AG04450 (cell line): Measurements from ENCODE around the gene LAMB3. TPM values are rescaled to one million over a fixed set of nuclear protein-coding genes. Genes with fewer than 3 reads are reported as not detected.
A peak's percentile ranks its signal among the peaks of the same experiment; 100 is the strongest.

Source experiments
- CTCF ChIA-PET: fragments of 300-600, 350-600 bp; formaldehyde crosslinking; extraction: SDS; loops from one replicate; lab custom pipeline; 2022; ENCODE audit warnings: antibody characterized with exemption, inconsistent platforms; lab: Charles Lee
- POLR2A ChIA-PET: fragments of 350-600 bp; formaldehyde crosslinking; extraction: SDS; loops from one replicate; lab custom pipeline; 2021; ENCODE audit warnings: antibody characterized with exemption, inconsistent platforms; lab: Yijun Ruan, JAX
- DNase-seq: peaks from one replicate; pipeline ENCODE4 v3.0.0-alpha.2; 2011; ENCODE audit warnings: low read depth, low spot score
- H3K27ac ChIP-seq: one replicate; pipeline ENCODE4 v1.5.1; 2012; ENCODE audit warnings: low read depth, low read length, control low read depth
- H3K27me3 ChIP-seq: one replicate; pipeline ENCODE4 v1.6.0; 2012; ENCODE audit warnings: low read length; ENCODE audit not compliant: control insufficient read depth, insufficient read depth
- H3K4me3 ChIP-seq: 2 replicates; pipeline ENCODE4 v1.5.1; 2011; ENCODE audit warnings: mild to moderate bottlenecking, low read depth, low read length, control low read depth
- H3K9me3 ChIP-seq: 2 replicates; pipeline ENCODE4 v1.5.1; 2012; ENCODE audit warnings: low read length; ENCODE audit not compliant: control insufficient read depth, insufficient read depth
- polyA plus RNA-seq: library from polyadenylated mRNA; depleted of rRNA; stranded (reverse); fragments of >200 nt; gene quantifications from 2 replicates; pipeline ENCODE4 v1.2.3, GENCODE V29; 2011
- TF ChIP-seq, protein P1 (sequence below): IDR thresholded peaks from 2 replicates; pipeline ENCODE4 v1.5.1; 2011; ENCODE audit warnings: low read depth, low read length, control low read depth, inconsistent platforms

The LAMB3 gene
- polyA plus RNA-seq, 1 experiment, result 2.6 TPM

DNA sequence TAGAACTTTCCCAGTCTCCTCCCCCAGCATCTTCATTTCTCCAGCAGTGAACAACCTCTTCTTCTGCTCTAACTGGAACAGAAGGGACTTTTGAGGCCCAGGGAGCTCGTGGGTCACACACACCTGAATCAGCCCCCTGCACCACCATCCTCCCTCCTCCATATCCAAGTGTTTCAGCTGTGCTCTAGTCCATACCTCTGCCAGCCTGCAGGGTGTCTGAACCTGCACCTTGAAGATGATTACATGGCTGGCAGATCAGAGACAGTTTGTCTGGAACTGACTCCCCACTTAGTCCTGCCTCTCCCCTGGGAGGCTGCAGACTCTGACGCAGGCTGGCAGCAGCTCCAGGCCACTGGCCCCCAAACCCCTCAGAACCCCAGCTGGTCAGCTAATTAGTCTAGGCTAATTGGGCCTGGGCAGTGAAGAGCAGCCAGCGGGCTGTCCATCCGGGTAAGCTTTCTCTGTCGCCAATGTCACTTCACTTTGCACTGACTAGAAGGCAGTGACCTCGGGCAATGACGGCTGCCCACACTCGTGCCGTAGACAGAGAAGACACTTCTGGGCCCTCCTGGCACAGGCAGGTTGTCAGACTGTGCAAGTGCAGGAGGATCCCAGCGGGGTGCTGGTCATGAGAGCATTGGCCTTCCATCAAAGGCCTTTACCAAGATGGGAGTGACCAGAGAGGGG is 56.5 kb downstream of the LAMB3 start:
- H3K4me3 ChIP-seq, result no peak overlapping the region
- H3K9me3 ChIP-seq, result no peaks in the 10 kb centered on the region
- TF ChIP-seq, protein P1, sequence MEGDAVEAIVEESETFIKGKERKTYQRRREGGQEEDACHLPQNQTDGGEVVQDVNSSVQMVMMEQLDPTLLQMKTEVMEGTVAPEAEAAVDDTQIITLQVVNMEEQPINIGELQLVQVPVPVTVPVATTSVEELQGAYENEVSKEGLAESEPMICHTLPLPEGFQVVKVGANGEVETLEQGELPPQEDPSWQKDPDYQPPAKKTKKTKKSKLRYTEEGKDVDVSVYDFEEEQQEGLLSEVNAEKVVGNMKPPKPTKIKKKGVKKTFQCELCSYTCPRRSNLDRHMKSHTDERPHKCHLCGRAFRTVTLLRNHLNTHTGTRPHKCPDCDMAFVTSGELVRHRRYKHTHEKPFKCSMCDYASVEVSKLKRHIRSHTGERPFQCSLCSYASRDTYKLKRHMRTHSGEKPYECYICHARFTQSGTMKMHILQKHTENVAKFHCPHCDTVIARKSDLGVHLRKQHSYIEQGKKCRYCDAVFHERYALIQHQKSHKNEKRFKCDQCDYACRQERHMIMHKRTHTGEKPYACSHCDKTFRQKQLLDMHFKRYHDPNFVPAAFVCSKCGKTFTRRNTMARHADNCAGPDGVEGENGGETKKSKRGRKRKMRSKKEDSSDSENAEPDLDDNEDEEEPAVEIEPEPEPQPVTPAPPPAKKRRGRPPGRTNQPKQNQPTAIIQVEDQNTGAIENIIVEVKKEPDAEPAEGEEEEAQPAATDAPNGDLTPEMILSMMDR, result no peak
- ChIA-PET CTCF (interaction anchor here (0.9 to 1.1 kb wide), 2 partner anchors 19 to 152 kb away, joined by 3 to 4 read pairs; no protein-coding TSS in a partner anchor), POLR2A (no interaction called here)
- DNase-seq, result no peak
- H3K27ac ChIP-seq, result no peak overlapping the region
- H3K27me3 ChIP-seq, result peaks cover 2% of the 10 kb centered on the region

DNA sequence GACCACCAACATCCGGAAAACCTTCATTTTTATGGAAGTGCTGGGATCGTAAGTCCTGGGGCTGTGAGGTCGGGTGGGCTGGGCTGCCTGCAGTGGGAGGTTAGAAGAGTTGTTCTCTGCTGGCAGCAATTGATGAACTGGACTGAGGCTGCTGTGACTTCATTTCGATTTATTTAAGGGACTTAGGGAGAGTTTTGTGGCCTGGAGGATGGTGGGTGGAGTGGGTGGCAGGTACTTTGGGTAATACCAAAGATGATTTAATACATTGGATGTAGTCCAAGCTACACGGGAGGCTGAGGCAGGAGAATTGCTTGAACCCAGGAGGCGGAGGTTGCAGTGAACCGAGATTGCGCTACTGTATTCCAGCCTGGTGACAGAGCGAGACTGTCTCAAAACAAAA is 57.2 kb downstream of the LAMB3 start:
- POLR2A ChIA-PET, result no interaction called here
- TF ChIP-seq, protein P1, result no peak
- Histone ChIP-seq H3K27ac (no peak overlapping the region), H3K27me3 (peaks cover 2% of the 10 kb centered on the region), H3K9me3 (no peaks in the 10 kb centered on the region), H3K4me3 (no peak overlapping the region)
- no peak for DNase-seq
- CTCF ChIA-PET, result interaction anchor here (1.0 kb wide), 1 partner anchor 29 kb away, joined by 3 read pairs; no protein-coding TSS in a partner anchor

DNA sequence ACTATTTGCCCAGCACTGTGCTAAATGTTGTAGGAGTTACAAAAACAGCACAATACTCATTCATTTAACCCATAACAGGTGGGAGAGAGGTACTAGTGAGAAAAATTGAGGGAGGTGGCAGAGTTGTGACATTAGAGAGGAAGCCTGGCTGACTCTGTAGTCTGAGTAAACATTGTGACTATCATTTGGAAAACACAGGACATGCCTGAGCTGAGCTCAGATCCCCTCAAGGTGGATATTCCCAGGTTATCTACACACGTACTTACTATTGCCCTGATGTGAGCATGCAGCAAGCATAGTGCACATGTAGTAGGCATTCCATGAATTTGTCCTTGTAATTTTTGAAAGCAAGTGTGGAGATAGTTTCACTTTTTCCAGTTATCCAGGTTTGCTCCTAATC is 57.8 kb downstream of the LAMB3 start:
- POLR2A ChIA-PET, result no interaction called here
- CTCF ChIA-PET, result interaction anchor here (1.0 kb wide), 1 partner anchor 29 kb away, joined by 3 read pairs; no protein-coding TSS in a partner anchor
- H3K9me3 ChIP-seq, result no peaks in the 10 kb centered on the region
- H3K27ac ChIP-seq, result no peak overlapping the region
- no peak for DNase-seq
- no peak overlapping the region for H3K4me3 ChIP-seq
- peaks cover 2% of the 10 kb centered on the region for H3K27me3 ChIP-seq
- TF ChIP-seq, protein P1, result no peak

DNA sequence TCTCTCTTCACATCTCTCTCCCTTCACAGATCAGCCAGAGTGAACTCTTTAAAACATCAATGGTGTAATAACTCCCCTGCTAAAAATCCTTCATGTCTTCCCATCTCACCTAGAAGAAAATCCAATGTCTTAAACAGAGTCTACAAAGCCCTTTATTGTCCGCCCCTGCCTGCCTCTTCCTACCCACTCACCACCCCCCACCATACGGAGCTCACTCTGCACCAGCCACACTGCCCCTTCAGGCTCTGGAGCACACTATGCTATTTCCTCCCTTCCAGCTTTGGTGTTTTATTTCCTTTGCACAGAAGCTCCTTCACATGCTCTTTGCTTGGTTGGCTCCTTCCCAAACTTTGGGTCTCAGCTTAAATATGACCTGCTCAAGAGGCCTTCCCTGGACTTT is 58.5 kb downstream of the LAMB3 start:
- Histone ChIP-seq H3K4me3 (no peak overlapping the region), H3K27ac (no peak overlapping the region), H3K27me3 (no peaks in the 10 kb centered on the region), H3K9me3 (no peaks in the 10 kb centered on the region)
- no peak for DNase-seq
- POLR2A ChIA-PET, result no interaction called here
- CTCF ChIA-PET, result interaction anchor here (1.3 kb wide), 1 partner anchor 15 kb away, joined by 3 read pairs; no protein-coding TSS in a partner anchor
- TF ChIP-seq, protein P1, result no peak

DNA sequence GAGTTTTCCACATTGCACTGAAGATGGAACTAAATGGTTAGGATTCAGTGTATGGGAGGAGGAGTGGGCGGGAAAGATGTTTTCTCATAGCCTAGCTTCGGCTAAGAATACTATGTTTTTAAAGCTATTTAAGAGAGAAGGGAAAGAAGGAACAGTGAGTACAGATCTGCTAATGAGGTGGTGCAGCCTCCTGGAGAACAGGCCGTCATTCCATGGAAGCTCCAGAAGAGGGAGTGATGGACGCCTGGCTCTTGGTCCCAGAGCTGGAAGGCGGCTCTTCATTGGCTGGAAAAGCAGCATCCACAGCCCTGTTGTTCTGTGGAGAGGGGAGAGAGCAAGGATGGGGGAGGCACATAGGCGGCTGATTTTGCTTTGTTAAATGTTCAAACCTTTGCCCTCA is 61.8 kb downstream of the LAMB3 start:
- Histone ChIP-seq H3K9me3 (no peaks in the 10 kb centered on the region; the same call in 1 of the 2 replicates), H3K27ac (no peak overlapping the region), H3K4me3 (no peak overlapping the region), H3K27me3 (peaks cover 2% of the 10 kb centered on the region)
- TF ChIP-seq, protein P1, result peak; percentile 46
- POLR2A ChIA-PET, result no interaction called here
- DNase-seq, result no peak
- CTCF ChIA-PET, result interaction anchor here (0.6 to 3.0 kb wide), 19 partner anchors 8 to 555 kb away, joined by 3 to 16 read pairs (median 4); partner anchors contain the start of gene UTP25
